Activated CD4-positive, alpha-beta T cell treated with anti-CD3 and anti-CD28 coated beads, Interleukin-2, Interleukin-4, amounts not matched to agents 100 ng/mL and 50 ng/mL, durations not matched to agents 16 hours and 8 hours (primary cell): ENCODE measurements around the gene WNT7B.

ENCODE experiments used
- DNase-seq: peaks from one replicate; pipeline ENCODE4 v3.0.0-alpha.2; 2020; ENCODE audit warnings: low spot score

Gene WNT7B

DNA sequence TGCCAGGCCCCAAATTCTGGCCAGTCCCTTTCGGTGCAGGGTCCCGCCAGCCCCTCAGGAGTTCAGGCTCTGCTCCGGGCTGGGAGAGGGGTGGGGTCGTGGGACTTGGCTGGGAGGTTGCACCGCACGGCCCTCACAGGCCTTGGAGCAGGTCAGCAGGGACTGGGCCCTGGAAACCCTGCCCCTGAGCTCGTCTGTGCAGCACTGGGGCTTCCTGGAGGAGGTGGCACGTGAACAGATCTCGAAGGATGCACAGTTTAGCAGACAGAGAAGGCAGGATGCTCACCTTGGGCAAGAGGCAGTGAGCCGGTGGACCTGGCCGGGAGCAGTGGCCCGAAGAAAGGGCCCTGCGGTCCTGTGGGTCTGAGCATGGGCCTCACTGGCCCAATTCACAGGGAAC lies 70.0 kb downstream of the WNT7B start:
- no peak for DNase-seq

DNA sequence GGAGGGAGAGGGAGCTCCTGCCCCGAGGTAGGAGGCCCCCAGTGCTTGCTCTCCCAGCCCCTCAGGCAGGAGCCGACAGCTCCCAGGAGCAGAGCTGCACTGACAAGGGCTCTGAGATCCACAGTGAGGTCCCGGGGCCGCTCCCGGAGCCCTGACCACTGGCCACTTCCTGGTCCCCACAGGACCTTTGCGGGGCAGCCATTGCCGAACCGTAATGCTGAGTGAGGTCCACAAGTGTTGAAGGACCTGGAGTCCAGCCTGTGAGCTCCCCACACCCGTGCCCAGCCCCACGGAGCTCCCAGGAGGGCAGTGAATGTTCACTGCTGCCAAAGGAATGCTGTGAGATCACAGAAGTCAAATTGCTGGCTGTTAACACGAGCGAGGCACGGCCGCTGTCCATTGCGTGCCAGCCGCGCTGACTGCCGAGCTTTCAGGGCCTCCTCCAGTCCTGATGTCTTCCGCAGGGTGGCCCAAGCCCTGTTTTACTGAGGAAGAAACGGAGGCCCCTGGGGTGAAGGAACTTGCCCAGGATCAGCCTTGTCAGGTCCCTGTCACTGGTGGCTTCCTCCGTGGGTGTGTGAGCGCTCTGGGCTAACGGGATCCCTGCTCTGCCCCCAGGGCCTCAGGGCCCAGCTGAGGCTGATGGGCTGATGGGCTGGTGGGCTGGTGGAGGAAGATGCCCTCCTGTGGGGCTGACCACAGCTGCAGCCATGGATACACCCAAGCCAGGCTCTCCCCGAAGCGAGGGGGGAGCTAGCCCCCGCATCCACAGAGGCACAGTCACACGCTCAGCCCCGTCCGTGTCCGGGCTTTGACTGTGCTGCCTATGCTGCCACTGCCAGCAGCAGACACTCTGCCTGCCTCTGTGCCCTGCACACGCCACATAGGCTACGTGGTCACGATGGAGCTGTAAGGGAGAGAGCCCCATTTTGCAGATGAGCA lies 70.8 kb downstream of the WNT7B start:
- DNase-seq, result no peak

DNA sequence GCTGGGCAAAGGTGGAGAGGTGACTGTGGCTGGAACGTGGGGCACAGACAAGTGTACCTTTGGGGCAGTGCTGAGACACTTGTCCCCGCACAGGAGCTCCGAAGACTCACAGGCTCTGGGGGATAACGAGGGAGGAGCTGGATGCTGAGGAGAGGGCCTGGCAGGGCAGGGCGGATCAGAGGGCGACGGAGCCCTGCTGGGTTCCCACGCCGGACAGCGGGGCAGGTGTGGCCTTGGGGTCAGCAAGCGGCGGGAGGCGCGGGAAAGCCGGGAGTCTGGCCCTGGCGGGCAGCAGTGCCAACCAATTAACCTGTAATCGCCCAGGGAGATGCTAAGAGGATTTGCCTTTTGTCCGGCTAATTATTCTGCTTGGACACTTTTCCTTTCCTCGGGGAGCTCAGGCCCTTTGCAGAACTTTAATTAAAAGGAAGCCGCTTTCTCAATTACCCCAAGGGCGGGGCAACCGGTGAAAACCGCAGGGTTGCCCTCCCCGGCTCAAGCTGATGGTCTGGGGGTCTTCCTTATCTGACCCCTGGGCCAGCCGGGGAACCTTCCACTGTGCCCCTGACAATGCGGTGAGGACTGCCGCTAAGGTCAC lies 71.5 kb downstream of the WNT7B start:
- no peak for DNase-seq

DNA sequence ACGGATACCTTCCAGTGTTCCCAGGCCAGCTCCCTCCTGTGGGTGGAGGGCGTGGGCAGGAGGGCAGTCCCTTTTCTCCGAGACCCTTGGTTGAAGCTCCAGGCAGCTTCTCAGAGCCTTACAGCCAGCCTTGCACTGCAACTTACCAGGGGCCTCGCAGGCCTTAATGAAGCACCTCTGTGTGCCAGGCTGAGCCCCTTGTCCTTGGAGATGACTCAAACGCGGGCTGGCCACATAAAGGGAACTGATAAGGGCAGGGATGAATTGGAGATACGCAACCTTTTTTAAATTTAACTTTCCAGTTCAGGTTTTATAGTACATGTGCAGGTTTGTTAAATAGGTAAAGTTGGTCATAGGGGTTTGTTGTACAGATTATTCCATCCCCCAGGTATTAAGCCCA lies 72.7 kb downstream of the WNT7B start:
- no peak for DNase-seq

DNA sequence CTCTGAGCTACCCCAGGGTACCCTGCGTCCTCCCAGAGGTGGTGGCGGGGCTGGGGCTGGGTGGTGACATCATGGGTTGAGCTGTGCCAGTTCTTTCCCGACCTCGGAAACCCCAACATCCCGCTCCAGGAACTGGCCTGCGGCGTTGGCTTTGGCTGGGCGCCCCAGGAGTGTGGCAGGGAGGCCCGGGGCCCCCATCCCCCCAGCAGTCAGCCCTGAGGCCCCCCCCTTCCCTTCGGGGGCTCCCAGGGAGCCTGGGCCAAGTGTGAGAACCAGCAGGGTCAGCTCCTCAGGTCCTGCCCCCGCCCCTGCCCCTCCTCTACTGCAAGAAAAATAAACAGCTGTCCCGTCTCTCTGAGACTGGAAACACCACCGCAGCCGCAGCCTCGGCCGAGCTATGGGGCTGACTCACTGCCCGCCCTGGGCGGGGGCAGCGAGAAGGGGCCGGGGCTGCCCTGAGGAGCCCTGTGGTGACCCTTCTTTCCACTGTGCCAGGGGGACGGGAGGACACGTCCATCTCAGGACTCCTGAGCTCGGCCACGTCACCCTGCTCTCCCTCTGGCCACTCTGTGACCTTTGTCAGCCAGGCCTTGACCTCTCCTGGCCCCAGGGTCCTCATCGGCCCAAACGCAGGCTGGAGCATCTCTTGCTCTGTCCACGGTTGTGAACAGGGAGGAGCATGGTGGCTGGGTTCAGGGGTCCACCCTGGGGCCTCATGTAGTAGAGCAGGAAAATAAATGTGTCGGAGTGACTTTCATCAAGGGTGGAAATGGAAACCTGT lies 73.4 kb downstream of the WNT7B start:
- DNase-seq, result no peak

DNA sequence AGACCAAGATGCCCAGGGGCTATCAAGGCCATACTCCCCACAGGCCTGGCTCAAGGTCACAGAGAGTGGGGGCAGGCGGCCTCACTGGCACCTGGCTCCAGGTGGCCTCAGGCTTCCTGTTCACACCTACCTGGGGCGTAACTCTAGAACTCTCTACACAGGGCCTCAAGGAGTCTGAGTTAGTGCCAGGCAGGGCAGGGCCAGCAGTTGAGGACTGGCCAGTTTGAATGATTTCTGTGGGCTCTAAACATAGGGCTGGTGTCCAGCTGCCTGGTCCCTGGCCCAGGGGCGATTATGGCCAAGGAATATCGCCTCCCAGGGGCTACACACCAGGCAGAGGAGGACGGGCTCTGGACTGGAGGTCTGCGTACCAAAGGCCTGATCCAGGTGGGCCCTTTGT lies 79.2 kb downstream of the WNT7B start:
- DNase-seq, result no peak

DNA sequence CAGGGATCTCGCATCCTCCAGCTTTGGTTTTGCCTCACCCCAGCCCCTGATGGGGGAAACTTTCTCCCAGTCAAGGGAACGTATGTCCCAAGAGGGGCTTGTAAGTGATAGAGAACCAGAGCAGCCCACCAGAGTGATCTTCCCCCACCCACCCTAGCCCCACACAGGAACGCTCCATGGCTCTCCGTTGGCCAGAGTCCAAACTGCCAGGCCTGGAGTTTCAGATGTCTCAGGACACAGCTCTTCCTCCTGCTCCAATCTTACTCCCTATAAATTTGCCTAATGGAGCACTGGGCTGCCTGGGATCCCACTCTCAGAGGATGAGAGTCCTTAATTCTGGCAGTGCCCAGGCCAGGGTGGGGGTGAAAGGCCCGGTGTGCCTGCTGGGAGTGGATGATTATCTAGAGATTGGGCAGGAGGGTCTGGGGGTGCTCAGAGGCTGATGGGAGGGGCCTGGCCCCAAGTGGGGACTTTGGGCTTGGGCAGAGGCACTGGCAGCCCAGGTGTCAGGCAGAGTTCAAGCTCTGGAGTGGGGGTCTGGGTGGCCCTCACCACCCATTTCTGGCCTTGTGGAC lies 79.9 kb downstream of the WNT7B start:
- no peak for DNase-seq

DNA sequence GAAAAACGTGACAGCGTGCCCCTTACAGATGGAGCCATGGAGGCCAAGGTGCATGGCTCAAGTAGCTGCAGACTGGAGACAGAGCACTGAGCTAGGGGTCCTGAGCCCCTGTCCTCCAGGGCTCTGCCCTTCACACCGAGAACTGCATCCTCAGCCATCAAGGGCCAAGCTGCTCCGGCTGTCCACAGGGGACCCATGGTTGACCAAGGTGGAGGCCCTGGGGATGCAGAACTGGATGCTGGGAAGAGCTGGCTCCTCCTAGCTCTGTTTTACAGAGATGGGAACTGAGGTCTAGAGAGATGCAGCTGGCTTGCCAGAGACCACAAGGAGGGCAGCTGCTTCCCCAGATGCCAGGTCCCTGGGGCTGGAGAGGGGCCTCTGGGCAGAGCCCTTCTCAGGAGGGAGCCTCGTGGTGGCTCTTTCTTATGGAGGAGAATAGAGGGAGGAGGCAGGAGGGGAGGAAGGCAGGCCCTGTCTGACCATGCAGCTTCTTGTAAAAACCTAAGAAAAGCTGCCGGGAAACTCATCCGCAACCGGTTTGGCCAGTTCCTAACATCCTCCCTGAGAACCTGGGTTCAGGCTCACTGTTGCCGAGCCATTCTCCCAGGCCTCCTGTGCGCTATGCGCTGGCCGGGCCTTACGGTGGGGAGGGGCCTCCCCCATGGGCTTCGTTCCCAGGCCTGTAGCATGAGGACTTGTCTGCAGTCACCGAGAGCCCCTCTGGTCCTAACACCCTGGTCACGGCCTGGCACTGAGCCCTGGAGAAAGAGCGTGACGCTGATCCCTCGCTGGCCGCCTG lies 80.6 kb downstream of the WNT7B start:
- DNase-seq, result no peak

DNA sequence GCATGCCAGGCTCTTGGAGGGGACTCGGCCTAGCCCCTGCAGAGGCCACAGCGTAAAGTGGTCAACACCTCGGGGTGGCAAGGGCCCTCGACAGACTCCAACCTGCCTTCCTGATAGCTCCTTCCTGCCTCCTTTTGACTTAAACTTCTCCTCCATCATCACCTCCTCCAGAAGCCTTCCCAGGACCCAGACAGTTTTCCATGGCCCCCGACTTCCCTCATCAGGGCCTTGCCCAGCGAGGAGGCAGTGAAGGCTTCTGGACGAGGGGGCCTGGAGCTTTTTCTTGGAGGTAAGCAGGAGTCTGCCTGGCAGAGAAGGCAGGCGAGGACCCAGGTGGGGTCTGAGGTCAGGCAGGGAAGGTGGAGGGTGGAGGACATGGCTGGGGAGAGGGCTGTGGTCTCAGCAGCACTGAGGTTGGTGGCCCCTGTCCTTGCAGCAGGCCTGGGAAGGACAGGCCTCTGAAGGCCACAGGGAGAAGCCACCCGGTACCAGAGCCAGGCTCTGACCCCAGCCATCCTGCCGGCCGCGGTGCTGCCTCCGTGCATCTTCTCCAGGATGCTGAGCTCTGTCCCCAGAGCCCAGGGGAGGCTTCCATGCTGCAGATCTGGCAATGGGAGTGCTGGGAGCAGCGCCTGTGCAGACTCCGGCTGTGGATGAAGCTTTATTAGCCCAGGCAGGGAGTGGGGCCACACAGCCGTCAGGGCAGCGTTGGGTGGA lies 81.4 kb downstream of the WNT7B start:
- no peak for DNase-seq

DNA sequence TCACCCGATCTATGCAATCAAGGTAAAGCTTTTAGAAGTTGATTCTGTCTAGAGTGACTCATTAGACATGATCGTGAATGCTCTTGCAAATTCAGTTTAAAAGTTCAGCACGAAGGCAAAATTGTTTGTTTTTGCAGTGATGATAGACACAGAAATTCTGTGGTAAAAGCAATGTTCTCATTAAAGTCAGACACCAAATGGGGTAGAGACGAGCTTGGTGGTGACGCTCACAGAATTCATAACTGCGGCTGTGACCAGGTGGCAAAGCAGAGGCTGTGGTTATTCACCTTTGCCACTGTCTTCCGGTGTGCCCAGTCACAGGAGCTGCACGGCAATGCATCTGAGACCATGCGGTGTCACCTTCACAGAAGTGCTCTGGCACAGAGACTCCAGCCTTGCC lies 83.4 kb downstream of the WNT7B start:
- no peak for DNase-seq

DNA sequence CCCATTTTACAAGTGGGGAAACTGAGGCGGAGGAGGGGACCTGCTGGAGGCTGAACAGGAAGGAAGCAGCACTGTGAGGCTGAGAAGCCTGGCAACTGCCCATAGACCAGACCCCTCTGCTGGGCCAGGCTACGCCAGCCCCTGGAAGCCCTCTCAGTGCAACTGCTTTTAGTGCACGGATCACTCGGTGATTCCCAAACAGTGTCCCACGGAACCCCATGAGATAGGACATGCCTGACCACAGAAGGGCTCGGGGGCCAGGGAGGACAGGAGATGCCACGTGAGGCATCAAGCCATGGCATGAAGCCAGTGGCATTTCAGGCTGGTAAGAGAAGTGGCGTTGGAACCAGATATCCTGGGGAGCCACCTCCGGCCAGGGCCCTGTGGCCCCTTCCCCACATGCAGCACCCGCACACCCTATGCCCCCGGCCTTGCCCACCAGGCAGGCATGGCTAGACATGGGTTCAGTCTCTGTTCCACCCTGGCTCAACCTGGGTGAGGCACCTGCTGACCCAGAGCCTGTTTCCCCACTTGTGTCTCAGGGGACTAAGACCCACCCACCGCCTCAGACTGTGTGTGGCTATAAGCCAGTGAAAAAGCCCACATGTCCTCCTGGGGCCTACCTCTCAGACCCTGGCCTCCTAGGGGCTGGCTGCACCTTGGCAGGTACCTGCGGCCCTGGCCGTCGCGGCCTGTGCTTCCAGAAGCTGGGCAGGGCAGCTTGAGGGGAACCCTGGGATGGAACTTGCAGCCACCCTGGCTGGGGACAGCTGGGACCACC lies 84.1 kb downstream of the WNT7B start:
- no peak for DNase-seq

DNA sequence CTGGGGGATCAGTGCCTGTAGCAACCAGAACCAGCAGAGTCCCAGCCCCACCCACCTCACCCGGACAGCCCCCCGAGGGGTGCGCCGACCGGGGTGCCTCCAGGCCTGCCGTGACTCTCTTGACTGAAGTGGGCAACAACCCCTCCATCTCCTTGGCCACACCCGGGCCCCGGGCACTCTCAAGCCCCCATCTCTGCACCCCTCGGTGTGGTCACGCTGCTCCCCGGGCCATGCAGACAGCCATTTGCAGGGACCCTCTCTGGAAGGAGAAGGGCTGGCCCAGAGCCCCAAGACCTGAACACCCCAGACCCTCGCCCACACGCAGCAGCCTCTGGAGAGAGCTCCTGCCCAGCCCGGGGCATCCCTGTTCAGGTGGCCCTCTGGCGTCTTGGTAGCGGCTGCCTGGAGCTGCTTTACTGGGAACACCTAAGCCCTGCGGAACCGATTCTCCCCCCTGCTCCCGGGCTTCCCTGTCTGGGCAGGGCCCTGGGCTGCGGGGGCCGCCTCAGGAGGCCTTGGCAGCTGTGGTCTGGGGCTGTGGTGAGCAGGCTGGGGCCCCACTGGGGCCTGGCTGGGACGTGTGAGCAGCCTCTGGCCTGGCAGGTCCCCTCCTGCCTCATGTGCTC lies 84.9 kb downstream of the WNT7B start:
- DNase-seq, result no peak

DNA sequence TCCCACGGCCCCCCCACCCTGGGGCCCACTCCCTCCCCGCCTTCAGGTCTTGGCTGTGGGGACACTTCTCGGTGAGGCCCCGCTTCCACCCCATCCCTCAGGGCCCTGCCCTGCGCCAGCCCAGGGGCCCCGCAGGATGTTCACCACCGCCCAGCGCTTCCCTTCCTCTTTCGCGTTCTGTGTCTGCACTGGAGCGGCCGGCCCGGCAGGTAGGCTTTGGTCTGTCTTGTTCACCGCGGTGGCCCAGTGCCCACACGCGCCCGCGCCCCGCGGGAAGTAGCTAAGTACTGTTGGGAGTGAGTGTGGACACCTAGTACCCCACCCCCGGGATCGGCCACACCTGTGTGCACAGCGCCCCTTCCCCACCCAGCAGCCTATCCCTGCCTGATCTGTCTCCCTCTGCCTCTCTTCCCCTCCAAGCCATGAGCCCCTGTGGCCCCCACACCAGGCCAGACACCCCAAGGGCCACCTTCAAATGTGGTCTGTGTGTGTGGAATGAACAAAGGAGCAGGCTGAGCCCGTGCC lies 85.4 kb downstream of the WNT7B start:
- no peak for DNase-seq

DNA sequence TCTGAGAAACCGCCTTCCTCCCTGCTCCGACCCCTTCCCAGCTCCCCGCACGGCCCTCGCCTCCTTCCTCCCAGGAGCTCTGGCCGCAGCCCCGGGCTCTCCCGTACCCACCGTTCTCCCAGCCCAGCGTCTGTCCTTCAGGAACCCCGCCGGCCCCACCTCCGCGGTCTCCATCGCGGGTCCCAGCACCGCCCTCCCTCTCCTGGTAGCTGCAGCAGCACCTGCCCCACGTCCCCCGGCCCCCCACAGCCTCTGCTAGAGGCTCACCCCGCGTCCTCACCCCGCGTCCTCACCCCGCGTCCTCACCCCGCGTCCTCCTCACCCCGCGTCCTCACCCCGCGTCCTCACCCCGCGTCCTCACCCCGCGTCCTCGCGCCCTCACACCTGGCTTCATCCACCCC lies 85.9 kb downstream of the WNT7B start:
- no peak for DNase-seq

DNA sequence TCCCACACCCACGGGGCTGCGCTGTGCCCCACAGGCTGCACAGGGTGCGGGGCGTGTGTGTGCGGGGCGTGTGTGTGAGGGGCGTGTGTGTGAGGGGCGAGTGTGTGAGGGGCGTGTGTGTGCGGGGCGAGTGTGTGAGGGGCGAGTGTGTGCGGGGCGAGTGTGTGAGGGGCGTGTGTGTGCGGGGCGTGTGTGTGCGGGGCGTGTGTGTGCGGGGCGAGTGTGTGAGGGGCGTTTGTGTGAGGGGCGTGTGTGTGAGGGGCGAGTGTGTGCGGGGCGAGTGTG lies 86.7 kb downstream of the WNT7B start:
- DNase-seq, result no peak

DNA sequence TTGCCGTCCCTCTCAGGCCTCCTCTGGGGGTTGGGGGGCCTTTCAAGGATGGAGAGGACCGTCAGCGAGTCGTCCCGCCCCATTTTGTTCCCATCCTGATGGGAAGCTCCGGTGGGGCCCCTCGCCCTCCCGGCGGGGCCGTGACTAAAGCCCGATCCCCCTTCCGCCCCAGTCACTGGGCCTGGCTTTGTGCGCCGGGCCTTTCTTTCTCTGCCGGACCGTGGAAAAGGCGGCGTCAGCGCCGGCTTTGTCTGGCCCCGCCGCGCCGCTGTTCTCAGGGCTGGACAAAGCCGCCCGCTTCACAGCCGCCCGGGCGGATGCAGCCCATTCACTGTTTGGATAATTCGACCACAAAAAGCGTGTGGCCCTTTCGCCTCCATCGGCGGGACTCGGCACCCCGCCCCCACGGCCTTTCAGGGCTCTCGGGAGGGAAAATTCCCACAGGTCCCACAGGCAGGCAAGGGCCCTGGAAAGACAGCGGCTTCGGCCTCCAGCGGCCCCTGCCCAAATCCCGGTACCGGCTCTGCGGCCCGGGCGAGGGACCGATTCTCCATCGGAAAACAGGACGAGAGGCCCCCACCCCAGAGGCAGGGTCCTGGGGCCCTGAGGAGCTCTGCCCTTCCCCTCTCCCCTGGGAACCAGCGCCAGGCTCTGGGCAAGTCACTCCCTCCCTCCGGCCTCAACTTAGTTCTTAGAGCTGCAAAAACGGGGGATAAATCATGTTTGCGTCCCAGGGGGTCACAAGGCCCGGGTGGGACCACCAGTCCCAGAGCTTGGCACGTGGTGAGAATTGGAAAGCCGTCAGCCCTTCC lies 87.2 kb downstream of the WNT7B start:
- no peak for DNase-seq

DNA sequence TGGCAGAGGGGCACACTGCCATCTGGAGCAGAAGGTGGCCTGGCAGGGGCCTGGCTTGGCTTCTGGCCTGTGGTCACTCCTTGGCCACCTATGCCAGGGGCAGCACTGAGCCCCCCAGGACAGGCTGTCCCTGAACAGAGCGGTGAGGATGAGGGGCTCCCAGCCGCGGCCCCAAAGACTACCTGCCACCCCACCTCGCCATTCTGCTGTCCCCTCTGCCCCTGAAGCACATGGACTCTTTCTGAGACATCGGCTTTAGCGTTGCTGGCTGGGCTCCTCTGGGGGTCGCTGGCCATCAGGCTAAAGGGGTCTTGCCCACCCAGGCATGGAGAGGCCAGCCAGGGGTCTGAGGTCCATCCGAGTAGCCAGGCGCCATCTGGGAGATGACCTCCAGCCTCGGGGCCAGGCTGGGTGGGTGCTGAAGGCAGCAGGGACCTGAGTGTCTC lies 87.8 kb downstream of the WNT7B start:
- no peak for DNase-seq

DNA sequence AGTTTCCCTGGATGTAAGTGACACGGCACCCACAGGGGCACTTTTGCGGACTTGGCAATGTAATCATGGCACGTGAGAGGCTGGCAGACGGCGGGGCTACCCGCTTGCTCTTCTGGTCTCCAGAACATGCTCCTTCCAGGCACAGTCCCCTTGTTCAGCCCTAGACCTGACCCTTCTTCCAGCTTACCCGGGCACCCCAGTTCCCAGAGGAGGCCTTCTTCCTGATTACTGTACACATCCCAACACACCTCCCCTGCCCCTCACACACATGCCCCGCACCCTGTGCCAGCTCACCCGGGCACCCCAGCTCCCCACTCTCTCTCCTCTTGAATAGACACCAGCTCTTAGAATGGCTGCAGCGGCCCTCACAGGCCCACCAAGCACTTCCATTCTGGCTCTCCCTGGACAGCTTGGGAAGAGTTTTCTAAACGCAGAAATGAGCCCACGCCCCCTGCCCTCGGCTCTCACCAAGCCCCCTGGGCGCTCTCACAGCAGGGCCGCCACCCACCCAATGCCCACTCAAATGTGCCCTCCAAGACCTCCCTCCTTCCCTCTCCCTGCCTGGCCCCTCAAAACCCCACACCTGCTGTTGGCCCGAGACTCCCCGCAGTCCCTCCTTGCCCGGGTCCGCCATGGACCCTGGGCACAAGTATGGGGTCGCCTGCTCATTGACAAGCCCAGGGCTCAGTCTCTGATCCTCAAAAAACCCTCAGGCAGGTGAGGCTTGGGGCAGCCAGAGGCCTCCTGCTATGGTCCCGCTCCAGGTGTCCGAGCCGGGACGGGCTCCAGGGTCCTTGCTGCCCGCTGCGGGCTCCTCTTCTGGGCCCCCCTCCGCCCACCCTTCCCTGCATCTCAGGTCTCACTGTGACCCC lies 88.5 kb downstream of the WNT7B start:
- DNase-seq, result no peak
